GM18873 (cell line): ENCODE measurements around the gene CPOX.
"Not testable (repeated sequence)": the region's sequence is repeated elsewhere in the genome, so short reads cannot be mapped to it uniquely, and the experiment has no call there.

Experiments used
- ATAC-seq: cut with Tn5 transposase; IDR thresholded peaks from one replicate; pipeline ENCODE4 v1.9.1; 2021; ENCODE audit warnings: mild to moderate bottlenecking, moderate library complexity, moderate number of reproducible peaks; ENCODE audit not compliant: unreplicated experiment, low FRiP score

Gene CPOX

DNA sequence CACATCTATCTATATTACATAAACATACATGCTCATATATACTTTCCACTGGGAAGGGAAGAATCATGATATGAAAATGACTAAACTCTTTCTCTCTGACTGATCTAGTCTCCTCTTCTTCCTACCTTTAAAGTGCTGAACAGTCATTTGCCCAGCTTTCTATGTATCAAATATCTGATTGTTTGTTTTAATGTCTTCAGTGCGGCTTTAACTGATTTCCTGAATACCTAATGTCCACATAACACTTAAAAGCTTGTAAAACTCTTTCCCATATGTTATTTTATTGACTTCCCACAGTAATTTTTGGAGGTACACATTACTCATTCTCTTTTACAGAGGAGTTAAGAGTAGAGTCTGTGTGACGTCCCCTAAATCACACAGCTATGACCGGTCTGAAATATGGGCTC lies 28.2 kb downstream of the CPOX start:
- no peak for ATAC-seq

GRCh38 chr3:98564282-98565005 lies 29.0 kb downstream of the CPOX start:
- no peak for ATAC-seq

DNA sequence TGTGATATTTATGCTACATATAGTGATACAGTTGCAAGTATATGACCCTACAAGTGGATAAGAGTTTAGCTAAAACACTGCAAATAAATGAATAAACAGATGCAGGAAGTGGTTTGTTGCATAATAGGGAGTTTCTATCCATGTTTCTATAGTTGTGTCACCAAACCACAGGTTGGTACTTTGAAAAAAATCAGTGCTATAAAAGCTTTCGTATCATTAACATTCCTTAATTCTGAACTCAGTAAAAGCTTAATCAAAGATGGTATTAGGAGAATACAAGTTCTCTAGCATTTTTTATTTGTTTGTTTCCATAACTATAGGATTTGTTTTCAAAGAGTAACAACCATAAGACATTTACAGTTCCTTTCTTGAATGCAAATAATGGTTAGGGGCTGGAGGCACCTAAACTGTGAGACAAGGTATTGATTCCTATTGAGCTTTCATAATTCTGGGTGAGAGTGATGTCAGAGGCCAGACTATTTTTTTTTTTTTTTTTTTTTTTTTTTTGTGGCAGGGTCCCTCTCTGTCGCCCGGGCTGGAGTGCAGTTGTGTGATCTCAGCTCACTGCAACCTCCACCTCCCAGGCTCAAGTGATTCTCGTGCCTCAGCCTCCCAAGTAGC lies 29.6 kb downstream of the CPOX start:
- ATAC-seq: peak; percentile 64

DNA sequence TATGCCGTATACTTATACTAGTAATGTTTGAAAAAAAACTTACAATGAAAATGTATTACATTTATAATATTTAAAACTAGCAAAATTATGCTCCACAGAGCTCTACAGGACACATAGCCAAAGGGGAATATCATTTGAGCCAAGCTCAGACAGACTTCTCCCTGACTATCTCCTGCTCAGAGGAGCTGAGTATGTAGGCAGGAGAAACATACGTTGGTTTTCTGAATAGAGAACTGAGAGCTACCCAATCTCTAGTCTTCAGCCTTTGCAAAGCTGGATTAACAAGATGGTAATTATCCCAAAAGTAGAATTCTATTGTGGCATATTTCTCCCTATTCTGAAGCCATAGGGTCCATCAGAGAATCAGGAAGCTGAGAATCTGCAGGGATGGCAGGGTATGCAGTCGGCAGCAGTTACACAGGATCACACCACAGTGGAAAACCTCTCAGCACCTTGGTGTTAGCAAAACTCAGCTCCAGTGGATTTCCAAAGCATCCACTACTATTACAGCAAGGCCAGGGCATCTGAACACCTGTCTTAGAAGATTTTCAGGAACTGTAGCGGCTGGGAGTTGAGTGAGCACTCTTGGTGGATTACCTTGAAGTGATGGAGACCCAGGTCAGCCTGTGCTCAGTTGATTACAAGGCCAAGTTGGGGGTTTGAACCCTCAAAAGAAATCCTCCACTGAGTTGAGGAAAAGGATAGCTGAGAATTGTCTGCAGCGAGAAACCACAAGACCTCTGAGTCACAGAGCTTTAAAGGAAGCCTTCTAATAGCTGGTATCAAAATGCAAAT lies 31.5 kb downstream of the CPOX start:
- ATAC-seq: no peak

DNA sequence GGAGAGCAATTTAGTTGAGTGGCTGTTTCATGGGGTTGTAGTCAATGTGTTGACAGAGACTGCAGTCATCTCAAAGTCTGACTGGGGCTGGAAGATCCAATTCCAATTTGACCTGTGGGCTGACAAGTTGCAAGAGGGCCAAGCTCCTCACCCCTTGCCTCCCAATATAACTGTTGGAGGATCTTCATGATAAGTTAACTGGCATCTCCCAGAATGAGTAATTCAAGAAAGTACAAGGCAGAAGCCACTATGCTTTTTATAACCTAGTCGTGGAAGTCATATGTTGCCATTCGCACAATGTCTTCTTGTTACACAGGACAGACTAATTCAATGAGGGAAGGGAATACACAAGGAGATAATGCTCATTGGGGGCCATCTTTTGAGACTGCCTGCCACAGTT lies 32.5 kb downstream of the CPOX start:
- no peak for ATAC-seq

GRCh38 chr3:98559769-98560168 lies 33.6 kb downstream of the CPOX start:
- not testable (repeated sequence) for ATAC-seq

- no peak for ATAC-seq
Observed at GRCh38 chr3:98558100-98558827, 35.1 kb downstream of the CPOX start.

GRCh38 chr3:98557324-98558010 lies 35.9 kb downstream of the CPOX start:
- no peak for ATAC-seq

GRCh38 chr3:98556164-98557130 lies 37.0 kb downstream of the CPOX start:
- peak; percentile 80 for ATAC-seq

- ATAC-seq: no peak
Observed at GRCh38 chr3:98555025-98555379, 38.4 kb downstream of the CPOX start.

DNA sequence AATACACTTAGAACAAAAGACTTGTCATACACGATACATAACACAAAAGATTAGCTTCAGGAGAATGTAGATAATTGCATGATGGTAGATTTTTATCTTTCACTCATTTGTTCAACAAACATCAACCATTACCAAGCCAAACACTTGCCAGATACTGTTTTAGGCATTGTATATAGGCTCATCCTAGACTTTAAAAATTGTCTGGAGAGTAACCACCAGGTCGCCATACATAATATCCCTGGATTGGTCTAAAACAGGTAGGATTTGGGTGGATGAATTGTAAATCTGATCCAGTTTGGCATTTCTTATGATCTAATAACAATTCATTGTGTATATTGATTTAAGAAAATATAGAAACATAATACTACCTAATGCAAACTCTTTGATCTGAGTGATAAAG lies 38.8 kb downstream of the CPOX start:
- no peak for ATAC-seq

- ATAC-seq: no peak
Observed at GRCh38 chr3:98553753-98554152, 39.7 kb downstream of the CPOX start.

DNA sequence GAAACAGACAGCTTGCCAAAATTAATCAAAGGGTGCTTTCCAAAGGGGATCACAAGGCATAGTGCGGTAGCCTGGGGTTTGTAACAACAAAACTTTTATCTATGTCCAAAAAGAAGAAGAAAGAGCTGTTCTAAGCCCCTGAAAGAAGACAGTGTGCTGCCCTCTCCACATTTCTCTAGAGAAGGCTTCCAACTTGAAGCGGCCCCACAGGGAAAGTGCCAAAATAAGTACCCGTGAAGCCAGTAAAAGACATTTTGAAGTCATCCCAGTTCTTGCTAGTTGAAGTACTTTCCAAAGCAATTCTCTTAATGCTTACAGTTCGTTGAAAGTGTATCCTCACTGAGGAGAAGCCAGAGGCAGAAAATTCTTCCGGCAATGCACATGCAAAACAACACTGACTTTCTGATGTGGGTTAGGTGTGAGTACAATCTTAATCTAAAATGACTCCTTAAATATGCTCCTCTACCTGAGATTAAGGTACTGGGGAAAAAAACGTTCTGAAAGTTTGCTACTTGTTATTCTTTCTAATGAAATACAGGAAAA lies 40.3 kb downstream of the CPOX start:
- ATAC-seq: no peak

DNA sequence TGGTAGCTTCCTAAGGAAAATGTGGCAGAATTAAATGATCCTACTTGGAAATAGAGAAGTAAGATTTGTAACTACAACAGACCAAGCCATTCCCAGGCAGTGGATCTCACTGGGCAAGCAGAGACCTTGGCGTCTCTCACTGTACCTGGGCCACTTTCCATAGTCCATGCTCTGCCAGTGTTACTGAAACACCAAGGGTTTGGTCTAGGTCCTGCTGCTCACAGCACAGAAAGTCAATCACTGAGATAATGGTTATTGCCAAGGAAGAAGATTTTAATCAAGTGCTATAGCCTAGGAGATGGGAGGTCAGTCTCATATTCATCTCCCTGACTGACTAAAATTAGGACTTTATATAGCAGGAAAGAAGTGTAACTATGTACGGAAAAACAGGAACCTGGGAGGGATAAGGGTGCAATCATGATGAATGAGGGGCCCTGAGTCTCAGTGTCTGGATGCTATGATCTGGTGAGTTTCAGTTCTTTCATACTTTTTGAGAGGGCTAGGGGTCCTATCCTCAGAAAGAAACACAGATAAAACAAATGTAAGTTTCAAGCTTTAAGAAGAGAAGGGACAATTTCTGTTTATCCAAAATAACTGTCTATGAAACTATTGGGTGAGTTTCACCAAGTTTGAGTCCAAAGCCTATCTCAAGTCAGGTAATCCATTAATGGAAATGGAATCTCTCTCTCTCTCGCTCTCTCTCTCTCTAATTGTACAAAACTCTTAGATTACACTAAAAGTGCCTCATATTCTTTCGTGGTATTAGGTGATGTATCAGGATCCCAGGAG lies 41.0 kb downstream of the CPOX start:
- no peak for ATAC-seq

DNA sequence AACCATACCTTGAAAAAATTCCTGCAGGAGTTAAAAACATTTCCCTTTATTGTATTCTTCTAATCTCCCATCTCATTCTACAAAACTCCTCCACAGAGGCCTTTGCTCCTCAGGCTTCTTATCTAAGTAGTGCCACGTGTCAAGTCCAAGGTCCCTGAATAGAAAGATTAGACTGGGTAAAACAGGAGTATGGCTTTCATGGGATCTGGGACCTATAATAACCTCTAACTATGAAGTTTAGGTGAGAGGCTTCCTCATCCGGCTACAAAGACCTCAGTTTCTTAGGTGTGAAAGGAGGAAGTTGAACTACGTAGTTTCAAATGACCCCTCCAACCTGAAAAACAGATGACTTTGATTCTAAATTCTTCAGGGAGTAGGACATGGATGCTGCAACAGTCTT lies 41.7 kb downstream of the CPOX start:
- no peak for ATAC-seq

DNA sequence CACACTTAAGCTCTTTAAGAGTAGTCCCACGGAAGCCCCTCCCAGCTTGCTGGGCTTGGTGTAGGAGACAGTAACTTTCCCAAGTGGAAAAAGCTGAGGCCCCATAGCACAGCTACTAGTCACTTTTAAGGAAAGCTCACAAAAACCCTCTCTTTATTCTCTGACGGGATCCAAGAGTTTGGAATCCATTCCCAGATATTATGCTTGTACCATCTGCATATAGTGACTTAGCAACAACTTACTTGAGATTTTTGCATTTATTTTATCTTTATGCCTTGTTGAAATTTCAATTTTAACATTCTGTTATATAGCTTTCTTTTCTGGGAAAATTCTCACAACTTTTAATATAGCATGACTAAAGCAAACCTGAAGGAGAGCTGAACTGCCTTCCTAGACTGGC lies 42.2 kb downstream of the CPOX start:
- ATAC-seq: no peak

DNA sequence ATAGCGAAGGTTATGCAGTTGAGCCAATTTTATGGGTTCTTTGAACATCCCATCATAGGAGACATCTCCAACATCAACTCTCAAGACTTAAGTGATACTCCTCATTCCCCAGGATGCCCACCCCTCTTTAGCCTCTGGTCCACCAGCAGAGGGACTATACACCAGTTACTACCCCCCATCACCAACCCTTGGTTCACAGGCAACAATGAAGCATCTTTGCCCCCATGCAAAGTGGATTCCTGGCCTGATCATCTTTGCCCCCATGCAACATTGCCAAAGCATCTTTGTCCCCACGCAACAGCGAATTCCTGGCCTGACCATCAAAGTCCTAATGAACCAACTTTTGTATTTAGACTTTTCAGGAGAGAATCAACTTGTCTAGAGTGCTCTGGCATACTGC lies 42.6 kb downstream of the CPOX start:
- ATAC-seq: no peak

DNA sequence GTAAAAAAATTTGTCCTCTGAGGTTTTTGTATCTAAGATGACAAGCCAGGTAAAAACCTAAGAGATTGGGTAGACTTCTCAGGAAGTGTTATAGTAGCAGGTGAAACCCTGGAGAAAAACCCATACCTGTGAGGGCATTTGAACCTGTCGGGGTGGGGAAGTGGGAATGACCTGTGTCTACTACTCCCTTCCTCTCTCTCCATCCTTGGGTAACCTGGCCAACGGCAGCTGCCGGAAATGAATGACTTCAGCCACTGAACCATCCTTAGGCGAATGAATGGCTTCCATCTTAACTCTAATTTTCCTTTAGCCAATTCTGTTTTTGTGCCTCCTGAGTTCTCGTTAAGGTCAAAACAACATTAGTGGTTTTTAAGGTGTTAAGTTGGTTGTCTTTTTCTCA lies 44.9 kb downstream of the CPOX start:
- ATAC-seq: no peak
